ENCODE results near the gene SLC4A5. TPM values are rescaled to one million over a fixed set of nuclear protein-coding genes. Genes with fewer than 3 reads are reported as not detected.

The SLC4A5 gene
- total and polyA plus RNA-seq, 2 experiments from 2014 or later: 1.5 to 9.0 TPM

GRCh38 chr2:74293191-74293991 is 49.8 kb downstream of the SLC4A5 start:
- H3K4me1 ChIP-seq (ENCODE audit: low read depth): peaks cover 20% of the 10 kb centered on the region
- no peak overlapping the region for H3K4me3 ChIP-seq
- no peaks in the 10 kb centered on the region for H3K9me3 ChIP-seq (ENCODE audit: low read depth)
- peak overlapping the region; percentile 34 for H3K27ac ChIP-seq
- TF ChIP-seq CTCF (IDR thresholded peaks at IDR 0.05; ENCODE audit: low read depth, low read length): no peak
- H3K27me3 ChIP-seq: no peaks in the 10 kb centered on the region
- DNase-seq (ENCODE audit: low read depth in 1 of 2, low spot score in 1 of 2): no peak
- no peaks in the 10 kb centered on the region for H3K36me3 ChIP-seq

- H3K36me3 ChIP-seq: no peaks in the 10 kb centered on the region
- TF ChIP-seq CTCF (IDR thresholded peaks at IDR 0.05; ENCODE audit: low read depth, low read length): no peak
- peaks cover 20% of the 10 kb centered on the region for H3K4me1 ChIP-seq (ENCODE audit: low read depth)
- H3K4me3 ChIP-seq: no peak overlapping the region
- no peak for DNase-seq (ENCODE audit: low read depth in 1 of 2, low spot score in 1 of 2)
- H3K27ac ChIP-seq: peak overlapping the region; percentile 34
- H3K9me3 ChIP-seq (ENCODE audit: low read depth): no peaks in the 10 kb centered on the region
- H3K27me3 ChIP-seq: no peaks in the 10 kb centered on the region
These were observed 50.5 kb downstream of the SLC4A5 start for GRCh38 chr2:74292751-74293150.

GRCh38 chr2:74291886-74292621 is 51.2 kb downstream of the SLC4A5 start:
- H3K4me3 ChIP-seq: no peak overlapping the region
- H3K4me1 ChIP-seq (ENCODE audit: low read depth): peaks cover 20% of the 10 kb centered on the region
- no peaks in the 10 kb centered on the region for H3K36me3 ChIP-seq
- TF ChIP-seq CTCF (IDR thresholded peaks at IDR 0.05; ENCODE audit: low read depth, low read length): no peak
- no peaks in the 10 kb centered on the region for H3K9me3 ChIP-seq (ENCODE audit: low read depth)
- H3K27ac ChIP-seq: peak overlapping the region; percentile 34
- no peaks in the 10 kb centered on the region for H3K27me3 ChIP-seq
- DNase-seq (ENCODE audit: low read depth in 1 of 2, low spot score in 1 of 2): no peak

- H3K27ac ChIP-seq: peak overlapping the region; percentile 72
- peaks cover 20% of the 10 kb centered on the region for H3K4me1 ChIP-seq (ENCODE audit: low read depth)
- no peak for DNase-seq (ENCODE audit: low read depth in 1 of 2, low spot score in 1 of 2)
- H3K36me3 ChIP-seq: no peaks in the 10 kb centered on the region
- no peaks in the 10 kb centered on the region for H3K27me3 ChIP-seq
- H3K4me3 ChIP-seq: no peak overlapping the region
- no peaks in the 10 kb centered on the region for H3K9me3 ChIP-seq (ENCODE audit: low read depth)
- no peak for TF ChIP-seq CTCF (IDR thresholded peaks at IDR 0.05; ENCODE audit: low read depth, low read length)
These were observed 52.0 kb downstream of the SLC4A5 start for GRCh38 chr2:74291218-74291544.

- no peak for TF ChIP-seq CTCF (IDR thresholded peaks at IDR 0.05; ENCODE audit: low read depth, low read length)
- Histone ChIP-seq H3K36me3 (no peaks in the 10 kb centered on the region), H3K9me3 (ENCODE audit: low read depth) (no peaks in the 10 kb centered on the region), H3K27ac (peak overlapping the region; percentile 72), H3K27me3 (no peaks in the 10 kb centered on the region), H3K4me3 (no peak overlapping the region), H3K4me1 (ENCODE audit: low read depth) (peaks cover 20% of the 10 kb centered on the region)
- DNase-seq (ENCODE audit: low read depth in 1 of 2, low spot score in 1 of 2): peak in 1 of 2 donors; percentile 74
These were observed 52.6 kb downstream of the SLC4A5 start for GRCh38 chr2:74290466-74291217.
